Right lobe of liver (tissue), 6 donors: ENCODE results near the gene TRPM3. TPM values are rescaled to one million over a fixed set of nuclear protein-coding genes. Genes with fewer than 3 reads are reported as not detected.

Experiments used
- ATAC-seq, 4 donors: fragments of 200-7000 bp; cut with Tn5 transposase; one replicate each; pipeline ENCODE4 v1.9.1; 2020; ENCODE audit warnings: mild to moderate bottlenecking in 4 of 4, moderate library complexity in 4 of 4
- DNase-seq, 3 donors: peaks; one replicate each; pipeline ENCODE4 v3.0.0-alpha.2; 2020
- H3K27ac ChIP-seq, 3 donors: fragments of 200-600 bp; one replicate each; pipeline ENCODE4 v1.8.0; 2022
- H3K27me3 ChIP-seq, 2 donors: fragments of 200-600 bp; one replicate each; pipeline ENCODE4 v1.8.0; 2022
- H3K36me3 ChIP-seq, 4 donors: fragments of 200-600 bp; sonication (generic) in 1 of 4; one replicate each; pipeline versions ENCODE4 v1.5.1 to v1.8.0; 2017 to 2022; ENCODE audit warnings: control low read depth in 1 of 4
- H3K4me1 ChIP-seq, 4 donors: fragments of 200-600 bp; sonication (generic) in 1 of 4; one replicate each; pipeline versions ENCODE4 v1.5.1 to v1.8.0; 2017 to 2022; ENCODE audit warnings: control low read depth in 1 of 4
- H3K4me3 ChIP-seq, 3 donors: fragments of 200-600 bp; one replicate each; pipeline ENCODE4 v1.8.0; 2022
- H3K9me3 ChIP-seq, 4 donors: fragments of 200-600 bp; sonication (generic) in 1 of 4; one replicate each; pipeline versions ENCODE4 v1.5.1 to v1.8.0; 2017 to 2022; ENCODE audit warnings: control low read depth in 1 of 4
- CTCF ChIP-seq, 4 donors: fragments of 200-600 bp in 3 of 4; fragments of 450-650 bp in 1 of 4; IDR thresholded peaks; one replicate each; pipeline versions ENCODE4 v1.5.1 to v1.8.0; 2016 to 2022; ENCODE audit warnings: antibody characterized with exemption in 4 of 4, mild to moderate bottlenecking in 2 of 4
- POLR2A ChIP-seq: fragments of 450-650 bp; IDR thresholded peaks from one replicate; pipeline ENCODE4 v1.6.1; 2017; ENCODE audit warnings: antibody characterized with exemption, mild to moderate bottlenecking
- WGBS: methylation state at CpG from one replicate; pipeline ENCODE4 v1.1.6; 2018; ENCODE audit warnings: low coverage, low lambda C conversion rate; ENCODE audit not compliant: insufficient coverage; ENCODE audit errors: missing lambda C conversion rate; 5-methylcytosine and 5-hydroxymethylcytosine counted together
- intact Hi-C, 2 donors: fragments of 100-400 bp; cut with DNase I; formaldehyde crosslinking; loops; one replicate each; pipeline versions ENCODE4 v1.11.2 to v1.14.1; 2022
- total RNA-seq, 6 experiments: library from RNA; depleted of rRNA in 2 of 6; stranded (reverse); fragments of >200 nt in 2 of 6; fragmentation: NEBNext Ultra II Directional in 3 of 6; extraction: Animal tissue kit (Norgen Biotek cat#: 25700) in 3 of 6; gene quantifications; one replicate each; pipeline versions ENCODE4 v1.1.0 to v1.2.4, GENCODE V29; 2016 to 2023
- donor health status: DM: no; HTN: yes; CAD: no.
- donor health status: DM: no; HTN: no; CAD: no.
- donor health status: DM: no; HTN: no; CAD: no.
- donor health status: DM: no; HTN: yes; CAD: no.
- donor health status: DM: no; HTN: yes; CAD: no.

The TRPM3 gene
- total RNA-seq, 6 experiments from 2014 or later, result 0.26 to 0.56 (median 0.39) TPM

- no peak for ATAC-seq
- H3K4me3 ChIP-seq, result no peak overlapping the region
- WGBS, result 88% methylated on average over 3 of the region's 3 CpGs
- no peak for DNase-seq
- intact Hi-C loops, result no loop called here
- TF ChIP-seq CTCF (IDR thresholded peaks at IDR 0.05), result no peak
- no peak for TF ChIP-seq POLR2A
- no peaks in the 10 kb centered on the region for H3K36me3 ChIP-seq
- no peak overlapping the region for H3K27ac ChIP-seq
- no peaks in the 10 kb centered on the region for H3K4me1 ChIP-seq
- no peaks in the 10 kb centered on the region for H3K27me3 ChIP-seq
- no peaks in the 10 kb centered on the region for H3K9me3 ChIP-seq
Observed at GRCh38 chr9:70791936-70792335, 329.5 kb downstream of the TRPM3 start.

GRCh38 chr9:70789086-70789485 is 332.3 kb downstream of the TRPM3 start:
- Histone ChIP-seq H3K4me1 (no peaks in the 10 kb centered on the region), H3K9me3 (no peaks in the 10 kb centered on the region), H3K4me3 (no peak overlapping the region), H3K36me3 (no peaks in the 10 kb centered on the region), H3K27ac (no peak overlapping the region), H3K27me3 (no peaks in the 10 kb centered on the region)
- TF ChIP-seq CTCF (IDR thresholded peaks at IDR 0.05) (no peak), POLR2A (no peak)
- intact Hi-C loops, result no loop called here
- DNase-seq, result no peak
- ATAC-seq, result no peak
- 87% methylated on average over 1 of the region's 1 CpG for WGBS

- Histone ChIP-seq H3K27me3 (no peaks in the 10 kb centered on the region), H3K4me3 (no peak overlapping the region), H3K36me3 (no peaks in the 10 kb centered on the region), H3K4me1 (no peaks in the 10 kb centered on the region), H3K9me3 (no peaks in the 10 kb centered on the region), H3K27ac (no peak overlapping the region)
- 47% methylated on average over 2 of the region's 2 CpGs for WGBS
- ATAC-seq, result no peak
- no peak for TF ChIP-seq POLR2A
- no peak for TF ChIP-seq CTCF (IDR thresholded peaks at IDR 0.05)
- no peak for DNase-seq
- intact Hi-C loops, result no loop called here
Observed at GRCh38 chr9:70784456-70784855, 337.0 kb downstream of the TRPM3 start.

- no peak for TF ChIP-seq CTCF (IDR thresholded peaks at IDR 0.05)
- no peak for TF ChIP-seq POLR2A
- H3K4me3 ChIP-seq, result no peak overlapping the region
- H3K36me3 ChIP-seq, result no peaks in the 10 kb centered on the region
- no peaks in the 10 kb centered on the region for H3K27me3 ChIP-seq
- 66% methylated on average over 3 of the region's 3 CpGs for WGBS
- H3K9me3 ChIP-seq, result no peaks in the 10 kb centered on the region
- H3K4me1 ChIP-seq, result no peaks in the 10 kb centered on the region
- DNase-seq (no peak), ATAC-seq (no peak)
- no peak overlapping the region for H3K27ac ChIP-seq
- intact Hi-C loops, result no loop called here
Observed at GRCh38 chr9:70778568-70778967, 342.9 kb downstream of the TRPM3 start.

- H3K4me1 ChIP-seq, result no peaks in the 10 kb centered on the region
- TF ChIP-seq CTCF (IDR thresholded peaks at IDR 0.05) (no peak), POLR2A (no peak)
- no peaks in the 10 kb centered on the region for H3K27me3 ChIP-seq
- H3K36me3 ChIP-seq, result no peaks in the 10 kb centered on the region
- intact Hi-C loops, result no loop called here
- no peak for ATAC-seq
- DNase-seq, result no peak
- 56% methylated on average over 5 of the region's 5 CpGs for WGBS
- no peak overlapping the region for H3K4me3 ChIP-seq
- no peak overlapping the region for H3K27ac ChIP-seq
- no peaks in the 10 kb centered on the region for H3K9me3 ChIP-seq
Observed at GRCh38 chr9:70773579-70773978, 347.8 kb downstream of the TRPM3 start.
